Left ventricle myocardium inferior (tissue), 1 donor: ENCODE data around the gene SHISA7. TPM values are rescaled to one million over a fixed set of nuclear protein-coding genes. Genes with fewer than 3 reads are reported as not detected.
"Not testable (repeated sequence)": the region's sequence is repeated elsewhere in the genome, so short reads cannot be mapped to it uniquely, and the experiment has no call there.

Experiments used
- DNase-seq: peaks from one replicate; pipeline ENCODE4 v3.0.0-alpha.2; 2020
- H3K27ac ChIP-seq: fragments of 200-600 bp; replicated peaks from 2 replicates; pipeline ENCODE4 v1.8.0; 2021
- H3K27me3 ChIP-seq: fragments of 200-600 bp; 2 replicates; pipeline ENCODE4 v1.8.0; 2021; ENCODE audit warnings: low read depth
- H3K36me3 ChIP-seq: fragments of 200-600 bp; 2 replicates; pipeline ENCODE4 v1.8.0; 2021
- H3K4me1 ChIP-seq: fragments of 200-600 bp; 2 replicates; pipeline ENCODE4 v1.8.0; 2021
- H3K4me3 ChIP-seq: fragments of 200-600 bp; 2 replicates; pipeline ENCODE4 v1.8.0; 2021; ENCODE audit warnings: mild to moderate bottlenecking, moderate library complexity
- H3K9me3 ChIP-seq: fragments of 200-600 bp; replicated peaks from 2 replicates; pipeline ENCODE4 v1.8.0; 2021
- CTCF ChIP-seq: fragments of 200-600 bp; IDR thresholded peaks from 2 replicates; pipeline ENCODE4 v1.8.0; 2021; ENCODE audit warnings: antibody characterized with exemption, mild to moderate bottlenecking, borderline replicate concordance
- intact Hi-C: fragments of 100-400 bp; cut with micrococcal nuclease; formaldehyde crosslinking; loops from one replicate; pipeline ENCODE4 v1.11.0; 2022
- total RNA-seq: library from RNA; stranded (reverse); fragmentation: NEBNext Ultra II Directional; extraction: Animal tissue kit (Norgen Biotek cat#: 25700); gene quantifications from one replicate; pipeline ENCODE4 v1.2.1, GENCODE V29; 2021
- donor health status: DM: no; HTN: yes; CAD: no; lungs with severe emphysema.

Gene SHISA7
- total RNA-seq, 1 donor from 2014 or later = not detected

GRCh38 chr19:55451163-55451964 is 8.3 kb upstream of the SHISA7 start:
- no peaks in the 10 kb centered on the region for H3K36me3 ChIP-seq
- H3K9me3 ChIP-seq = no peaks in the 10 kb centered on the region
- H3K27me3 ChIP-seq = peaks cover 47% of the 10 kb centered on the region
- intact Hi-C loops = no loop called here
- peak overlapping the region; percentile 37 for H3K4me3 ChIP-seq
- no peak for DNase-seq
- no peak for TF ChIP-seq CTCF
- no peak overlapping the region for H3K27ac ChIP-seq
- peaks cover 13% of the 10 kb centered on the region for H3K4me1 ChIP-seq

DNA sequence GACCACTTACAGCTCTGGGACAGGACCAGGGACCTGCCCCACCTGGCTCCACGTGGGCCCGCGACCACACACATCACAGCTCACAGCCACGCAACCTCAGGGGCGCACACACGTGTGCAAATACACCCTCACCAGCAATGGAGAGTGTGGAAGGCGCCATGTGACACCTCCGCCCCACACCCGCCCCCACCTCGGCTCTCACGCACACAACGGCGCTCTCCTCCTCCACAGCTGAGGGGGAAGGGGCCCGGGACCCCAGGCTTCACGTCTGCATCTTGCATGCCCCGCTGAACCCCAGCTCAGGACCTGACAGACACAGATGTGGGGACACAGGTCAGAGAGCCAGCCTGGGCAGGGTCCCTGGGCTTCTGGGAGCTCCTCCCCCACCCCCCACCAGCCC is 6.4 kb upstream of the SHISA7 start:
- no peak overlapping the region for H3K4me3 ChIP-seq
- no peak for TF ChIP-seq CTCF
- H3K36me3 ChIP-seq = no peaks in the 10 kb centered on the region
- no peak overlapping the region for H3K27ac ChIP-seq
- H3K4me1 ChIP-seq = peaks cover 13% of the 10 kb centered on the region
- no peak for DNase-seq
- intact Hi-C loops = no loop called here
- no peaks in the 10 kb centered on the region for H3K9me3 ChIP-seq
- H3K27me3 ChIP-seq = peaks cover 65% of the 10 kb centered on the region

- DNase-seq, H3K36me3 ChIP-seq, H3K9me3 ChIP-seq, H3K27ac ChIP-seq, intact Hi-C loops, H3K4me3 ChIP-seq: not testable (repeated sequence)
- H3K27me3 ChIP-seq = peaks cover 74% of the 10 kb centered on the region
- peaks cover 13% of the 10 kb centered on the region for H3K4me1 ChIP-seq
Observed at GRCh38 chr19:55448175-55448490, 5.0 kb upstream of the SHISA7 start.

GRCh38 chr19:55447421-55448174 is 4.5 kb upstream of the SHISA7 start:
- intact Hi-C loops = no loop called here
- Histone ChIP-seq H3K27me3 (peaks cover 74% of the 10 kb centered on the region), H3K9me3 (no peaks in the 10 kb centered on the region), H3K4me1 (peaks cover 13% of the 10 kb centered on the region), H3K4me3 (no peak overlapping the region), H3K36me3 (no peaks in the 10 kb centered on the region), H3K27ac (no peak overlapping the region)
- DNase-seq = no peak
- no peak for TF ChIP-seq CTCF

- Histone ChIP-seq H3K4me3 (no peak overlapping the region), H3K27ac (no peak overlapping the region), H3K27me3 (peaks cover 74% of the 10 kb centered on the region), H3K4me1 (peaks cover 10% of the 10 kb centered on the region), H3K36me3 (no peaks in the 10 kb centered on the region), H3K9me3 (no peaks in the 10 kb centered on the region)
- intact Hi-C loops = no loop called here
- no peak for DNase-seq
- no peak for TF ChIP-seq CTCF
Observed at GRCh38 chr19:55446060-55446459, 3.0 kb upstream of the SHISA7 start.

DNA sequence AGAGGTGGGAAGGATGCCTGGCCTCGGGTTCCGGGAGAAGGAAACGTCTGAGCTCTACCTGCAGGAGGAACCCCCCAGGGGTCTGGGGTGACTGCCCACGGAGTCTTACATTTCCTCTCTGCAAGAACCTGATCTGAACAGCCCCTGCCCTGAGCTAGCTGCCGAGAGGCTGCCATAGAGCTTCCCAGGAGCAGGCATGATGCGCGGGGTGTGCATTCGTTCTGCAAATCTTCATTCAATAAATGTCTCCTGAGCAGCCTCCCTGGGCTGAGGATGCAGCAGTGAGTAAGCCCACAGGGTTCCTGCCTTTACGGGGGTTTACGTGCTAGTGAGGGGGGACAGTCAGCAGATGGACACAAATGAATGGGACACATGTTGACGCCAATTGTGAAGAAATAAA is 1.5 kb upstream of the SHISA7 start:
- Histone ChIP-seq H3K27ac (no peak overlapping the region), H3K9me3 (no peaks in the 10 kb centered on the region), H3K27me3 (peaks cover 83% of the 10 kb centered on the region), H3K36me3 (no peaks in the 10 kb centered on the region), H3K4me1 (peaks cover 11% of the 10 kb centered on the region), H3K4me3 (no peak overlapping the region)
- intact Hi-C loops = no loop called here
- TF ChIP-seq CTCF = no peak
- no peak for DNase-seq
